Neural cell (in vitro differentiated cells): ENCODE results near the gene P2RY6. TPM values are rescaled to one million over a fixed set of nuclear protein-coding genes. Genes with fewer than 3 reads are reported as not detected.

ENCODE experiments used
- H2AFZ ChIP-seq: fragments of 200-600, 300-800 bp; sonication (generic), shearing (Covaris generic); 2 replicates; pipeline ENCODE4 v1.6.0; 2014; ENCODE audit warnings: low read depth, mild to moderate bottlenecking, antibody characterized with exemption, low read length, moderate library complexity
- H3F3A ChIP-seq: fragments of 200-600 bp; shearing (Covaris generic); 2 replicates; pipeline ENCODE4 v1.6.1; 2016; ENCODE audit warnings: mild to moderate bottlenecking, moderate library complexity, mixed read lengths, antibody characterized with exemption, low read length; ENCODE audit not compliant: insufficient read depth, poor library complexity, severe bottlenecking
- H3K27ac ChIP-seq: fragments of 200-600, 300-800 bp; sonication (generic), shearing (Covaris generic); 2 replicates; pipeline ENCODE4 v1.5.1; 2014; ENCODE audit warnings: mild to moderate bottlenecking, low read length, moderate library complexity
- H3K27me3 ChIP-seq: fragments of 300-800, 200-600 bp; sonication (generic), shearing (Covaris generic); 2 replicates; pipeline ENCODE4 v1.6.0; 2014; ENCODE audit warnings: mild to moderate bottlenecking, low read depth, low read length, moderate library complexity; ENCODE audit not compliant: insufficient read depth
- H3K36me3 ChIP-seq: fragments of 300-800, 200-600 bp; sonication (generic), shearing (Covaris generic); 2 replicates; pipeline ENCODE4 v1.5.1; 2014; ENCODE audit warnings: mild to moderate bottlenecking, antibody characterized with exemption, low read length, moderate library complexity; ENCODE audit not compliant: insufficient read depth
- H3K4me2 ChIP-seq: fragments of 300-800, 200-600 bp; sonication (generic), shearing (Covaris generic); 2 replicates; pipeline ENCODE4 v1.6.0; 2014; ENCODE audit warnings: mild to moderate bottlenecking, low read length
- H3K4me3 ChIP-seq: fragments of 300-800, 200-600 bp; sonication (generic), shearing (Covaris generic); 2 replicates; pipeline ENCODE4 v1.5.1; 2014; ENCODE audit warnings: mild to moderate bottlenecking, low read length, moderate library complexity
- H3K79me2 ChIP-seq: fragments of 200-600 bp; shearing (Covaris generic); replicated peaks from 2 replicates; pipeline ENCODE4 v1.6.0; 2014; ENCODE audit warnings: mild to moderate bottlenecking, low read length, moderate library complexity; ENCODE audit not compliant: insufficient read depth
- H3K9ac ChIP-seq: fragments of 300-800, 200-600 bp; sonication (generic), shearing (Covaris generic); 2 replicates; pipeline ENCODE4 v1.6.1; 2016; ENCODE audit warnings: mild to moderate bottlenecking, low read length, mixed read lengths
- H3K9me2 ChIP-seq: fragments of 200-600 bp; shearing (Covaris generic); 2 replicates; pipeline ENCODE4 v1.6.1; 2016; ENCODE audit warnings: mild to moderate bottlenecking, low read length, mixed read lengths; ENCODE audit not compliant: insufficient read depth
- H3K9me3 ChIP-seq: fragments of 200-600, 300-800 bp; sonication (generic), shearing (Covaris generic); 2 replicates; pipeline ENCODE4 v1.6.1; 2016; ENCODE audit warnings: mild to moderate bottlenecking, mixed run types, low read length, moderate library complexity, mixed read lengths
- H4K20me1 ChIP-seq: fragments of 200-600 bp; shearing (Covaris generic); 2 replicates; pipeline ENCODE4 v1.6.1; 2016; ENCODE audit warnings: mild to moderate bottlenecking, mixed run types; ENCODE audit not compliant: insufficient read depth
- EP300 ChIP-seq: fragments of 450-650 bp; conservative IDR thresholded peaks from 2 replicates; pipeline ENCODE4 v1.6.1; 2014; ENCODE audit warnings: antibody characterized with exemption, mild to moderate bottlenecking, moderate library complexity; ENCODE audit not compliant: poor library complexity, severe bottlenecking
- EZH2 ChIP-seq: fragments of 200-600, 300-800 bp; shearing (Covaris generic), sonication (generic); IDR thresholded peaks from 2 replicates; pipeline ENCODE4 v1.6.1; 2014; ENCODE audit warnings: antibody characterized with exemption, low read length, borderline replicate concordance, mild to moderate bottlenecking; ENCODE audit not compliant: insufficient read depth, poor library complexity, severe bottlenecking
- MXI1 ChIP-seq: fragments of 450-650 bp; conservative IDR thresholded peaks from 2 replicates; pipeline ENCODE4 v1.6.1; 2014; ENCODE audit warnings: antibody characterized with exemption, mild to moderate bottlenecking; ENCODE audit not compliant: poor library complexity, severe bottlenecking
- POLR2AphosphoS5 ChIP-seq: IDR thresholded peaks from 2 replicates; pipeline ENCODE4 v1.6.1; 2012
- RAD21 ChIP-seq: fragments of 450-650 bp; conservative IDR thresholded peaks from 2 replicates; pipeline ENCODE4 v1.6.1; 2014; ENCODE audit warnings: antibody characterized with exemption, mild to moderate bottlenecking, moderate library complexity
- SMC3 ChIP-seq: fragments of 450-650 bp; conservative IDR thresholded peaks from 2 replicates; pipeline ENCODE4 v1.6.1; 2014; ENCODE audit warnings: antibody characterized with exemption, mild to moderate bottlenecking, moderate library complexity; ENCODE audit not compliant: poor library complexity
- TAF1 ChIP-seq: IDR thresholded peaks from 2 replicates; pipeline ENCODE4 v1.6.1; 2012; ENCODE audit warnings: low read depth
- polyA plus RNA-seq: library from polyadenylated mRNA; depleted of rRNA; stranded (reverse); fragments of >200 nt; gene quantifications from 2 replicates; pipeline ENCODE4 v1.2.3, GENCODE V29; 2014
- TF ChIP-seq, protein P1 (sequence below): IDR thresholded peaks from 2 replicates; pipeline ENCODE4 v1.6.1; 2012; ENCODE audit warnings: borderline replicate concordance
- TF ChIP-seq, protein P2 (sequence below): fragments of 450-650 bp; IDR thresholded peaks from 2 replicates; pipeline ENCODE4 v1.5.1; 2014; ENCODE audit warnings: antibody characterized with exemption, mild to moderate bottlenecking, moderate library complexity; ENCODE audit not compliant: poor library complexity, severe bottlenecking

P2RY6 gene
- polyA plus RNA-seq, 1 donor from 2014 or later, result not detected

DNA sequence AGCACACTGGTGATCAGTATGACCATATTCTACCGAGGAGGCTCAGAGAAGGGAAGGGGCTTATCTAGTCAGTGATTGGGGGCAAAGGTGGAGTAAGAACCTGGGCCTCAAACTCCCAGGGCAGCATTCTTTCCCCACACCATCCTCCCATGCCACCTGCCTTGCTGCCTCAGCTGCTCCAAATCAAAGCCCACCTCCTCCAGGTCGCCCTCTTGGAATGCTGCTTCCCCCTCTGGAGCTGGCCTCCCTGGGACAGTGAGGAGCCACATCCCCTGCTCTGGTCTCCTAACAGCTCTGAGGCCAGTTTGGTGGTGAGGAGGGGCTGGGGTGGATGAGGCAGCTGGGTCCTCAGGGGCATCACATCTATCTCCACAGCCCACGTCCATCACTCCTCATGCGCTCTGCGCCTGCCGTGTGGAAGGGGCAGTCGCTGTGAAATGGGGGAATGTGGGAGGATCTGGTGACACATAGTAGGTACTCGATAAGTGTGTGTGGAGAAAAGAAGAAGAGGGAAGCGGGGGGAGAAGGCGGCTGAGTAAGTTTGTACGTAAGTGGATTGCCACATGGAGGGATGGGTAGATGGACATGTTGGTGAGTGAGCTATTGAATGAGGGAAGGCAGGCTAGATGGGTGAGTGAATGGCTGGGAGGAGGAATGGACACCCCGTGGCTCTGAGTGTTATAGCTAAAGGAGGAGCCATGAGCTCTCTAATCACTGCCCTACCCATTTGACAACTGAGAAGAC is 19.8 kb downstream of the P2RY6 start:
- Histone ChIP-seq H4K20me1 (no peaks in the 10 kb centered on the region), H3F3A (no peaks in the 10 kb centered on the region), H2AFZ (no peak overlapping the region), H3K27ac (no peak overlapping the region), H3K4me2 (no peak overlapping the region), H3K9me3 (no peaks in the 10 kb centered on the region), H3K9me2 (no peaks in the 10 kb centered on the region), H3K4me3 (no peak overlapping the region), H3K27me3 (no peaks in the 10 kb centered on the region), H3K9ac (no peak overlapping the region), H3K36me3 (no peaks in the 10 kb centered on the region), H3K79me2 (no peaks in the 10 kb centered on the region)
- TF ChIP-seq SMC3, result no peak
- TF ChIP-seq, protein P1, sequence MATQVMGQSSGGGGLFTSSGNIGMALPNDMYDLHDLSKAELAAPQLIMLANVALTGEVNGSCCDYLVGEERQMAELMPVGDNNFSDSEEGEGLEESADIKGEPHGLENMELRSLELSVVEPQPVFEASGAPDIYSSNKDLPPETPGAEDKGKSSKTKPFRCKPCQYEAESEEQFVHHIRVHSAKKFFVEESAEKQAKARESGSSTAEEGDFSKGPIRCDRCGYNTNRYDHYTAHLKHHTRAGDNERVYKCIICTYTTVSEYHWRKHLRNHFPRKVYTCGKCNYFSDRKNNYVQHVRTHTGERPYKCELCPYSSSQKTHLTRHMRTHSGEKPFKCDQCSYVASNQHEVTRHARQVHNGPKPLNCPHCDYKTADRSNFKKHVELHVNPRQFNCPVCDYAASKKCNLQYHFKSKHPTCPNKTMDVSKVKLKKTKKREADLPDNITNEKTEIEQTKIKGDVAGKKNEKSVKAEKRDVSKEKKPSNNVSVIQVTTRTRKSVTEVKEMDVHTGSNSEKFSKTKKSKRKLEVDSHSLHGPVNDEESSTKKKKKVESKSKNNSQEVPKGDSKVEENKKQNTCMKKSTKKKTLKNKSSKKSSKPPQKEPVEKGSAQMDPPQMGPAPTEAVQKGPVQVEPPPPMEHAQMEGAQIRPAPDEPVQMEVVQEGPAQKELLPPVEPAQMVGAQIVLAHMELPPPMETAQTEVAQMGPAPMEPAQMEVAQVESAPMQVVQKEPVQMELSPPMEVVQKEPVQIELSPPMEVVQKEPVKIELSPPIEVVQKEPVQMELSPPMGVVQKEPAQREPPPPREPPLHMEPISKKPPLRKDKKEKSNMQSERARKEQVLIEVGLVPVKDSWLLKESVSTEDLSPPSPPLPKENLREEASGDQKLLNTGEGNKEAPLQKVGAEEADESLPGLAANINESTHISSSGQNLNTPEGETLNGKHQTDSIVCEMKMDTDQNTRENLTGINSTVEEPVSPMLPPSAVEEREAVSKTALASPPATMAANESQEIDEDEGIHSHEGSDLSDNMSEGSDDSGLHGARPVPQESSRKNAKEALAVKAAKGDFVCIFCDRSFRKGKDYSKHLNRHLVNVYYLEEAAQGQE, result no peak
- TF ChIP-seq, protein P2, sequence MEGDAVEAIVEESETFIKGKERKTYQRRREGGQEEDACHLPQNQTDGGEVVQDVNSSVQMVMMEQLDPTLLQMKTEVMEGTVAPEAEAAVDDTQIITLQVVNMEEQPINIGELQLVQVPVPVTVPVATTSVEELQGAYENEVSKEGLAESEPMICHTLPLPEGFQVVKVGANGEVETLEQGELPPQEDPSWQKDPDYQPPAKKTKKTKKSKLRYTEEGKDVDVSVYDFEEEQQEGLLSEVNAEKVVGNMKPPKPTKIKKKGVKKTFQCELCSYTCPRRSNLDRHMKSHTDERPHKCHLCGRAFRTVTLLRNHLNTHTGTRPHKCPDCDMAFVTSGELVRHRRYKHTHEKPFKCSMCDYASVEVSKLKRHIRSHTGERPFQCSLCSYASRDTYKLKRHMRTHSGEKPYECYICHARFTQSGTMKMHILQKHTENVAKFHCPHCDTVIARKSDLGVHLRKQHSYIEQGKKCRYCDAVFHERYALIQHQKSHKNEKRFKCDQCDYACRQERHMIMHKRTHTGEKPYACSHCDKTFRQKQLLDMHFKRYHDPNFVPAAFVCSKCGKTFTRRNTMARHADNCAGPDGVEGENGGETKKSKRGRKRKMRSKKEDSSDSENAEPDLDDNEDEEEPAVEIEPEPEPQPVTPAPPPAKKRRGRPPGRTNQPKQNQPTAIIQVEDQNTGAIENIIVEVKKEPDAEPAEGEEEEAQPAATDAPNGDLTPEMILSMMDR, result no peak
- TF ChIP-seq MXI1, result no peak
- TF ChIP-seq EP300, result no peak
- TF ChIP-seq POLR2AphosphoS5, result no peak
- TF ChIP-seq RAD21, result no peak
- no peak for TF ChIP-seq EZH2
- no peak for TF ChIP-seq TAF1

DNA sequence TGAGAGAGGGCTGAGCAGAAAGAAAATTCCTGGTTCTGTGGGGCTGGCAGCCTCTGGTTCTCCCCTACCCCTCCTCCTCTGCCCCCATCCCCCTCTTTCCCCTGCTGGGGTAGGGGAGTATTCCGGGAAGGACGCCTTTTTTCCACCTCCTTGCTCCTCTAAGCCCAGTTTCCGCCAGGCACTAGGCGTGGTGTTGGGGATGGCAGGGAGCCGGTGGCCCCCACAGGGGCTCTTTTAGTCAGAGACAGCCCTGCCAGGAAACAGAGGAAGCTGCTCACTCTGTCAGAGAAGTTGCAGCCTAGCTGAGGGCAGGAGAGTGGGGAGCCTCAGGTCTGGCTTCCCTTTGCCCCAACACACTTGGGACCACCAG is 20.4 kb downstream of the P2RY6 start:
- H2AFZ ChIP-seq, result no peak overlapping the region
- H3K4me2 ChIP-seq, result no peak overlapping the region
- H3K36me3 ChIP-seq, result no peaks in the 10 kb centered on the region
- H3K79me2 ChIP-seq, result no peaks in the 10 kb centered on the region
- H3F3A ChIP-seq, result no peaks in the 10 kb centered on the region
- H4K20me1 ChIP-seq, result no peaks in the 10 kb centered on the region
- H3K9me2 ChIP-seq, result no peaks in the 10 kb centered on the region
- H3K9ac ChIP-seq, result no peak overlapping the region
- no peak overlapping the region for H3K4me3 ChIP-seq
- TF ChIP-seq EP300 (no peak), SMC3 (no peak), RAD21 (no peak), POLR2AphosphoS5 (no peak), MXI1 (no peak), EZH2 (no peak), TAF1 (no peak)
- TF ChIP-seq, protein P1, result no peak
- TF ChIP-seq, protein P2, result no peak
- H3K27ac ChIP-seq, result no peak overlapping the region
- H3K27me3 ChIP-seq, result no peaks in the 10 kb centered on the region
- H3K9me3 ChIP-seq, result no peaks in the 10 kb centered on the region
